ENCODE results near the gene DHRS2. TPM values are rescaled to one million over a fixed set of nuclear protein-coding genes. Genes with fewer than 3 reads are reported as not detected.
"Not testable (repeated sequence)": the region's sequence is repeated elsewhere in the genome, so short reads cannot be mapped to it uniquely, and the experiment has no call there.

Gene DHRS2
- total and polyA plus RNA-seq, 2 of the 13 experiments (the other 11 are each of a cell fraction or from before 2014, with no cell fraction given): 1,621 to 3,021 TPM

GRCh38 chr14:23689709-23690514 is 53.7 kb downstream of the DHRS2 start (continued):
- peak; percentile 64 for TF ChIP-seq ZNF574 (CRISPR knock-in tag; IDR thresholded peaks at IDR 0.05)
- TF ChIP-seq ZKSCAN8 (CRISPR knock-in tag; IDR thresholded peaks at IDR 0.05; ENCODE audit: borderline replicate concordance): 0 out of 2 replicates have a peak, but pooled peaks have one; percentile 54
- peak; percentile 33; the same call in 1 of the 2 replicates for TF ChIP-seq ARID4A (CRISPR knock-in tag; IDR thresholded peaks at IDR 0.05; ENCODE audit: borderline replicate concordance)
- TF ChIP-seq HOXA9 (CRISPR knock-in tag; IDR thresholded peaks at IDR 0.05; ENCODE audit: borderline replicate concordance): 0 out of 2 replicates have a peak, but pooled peaks have one; percentile 16
- peak; percentile 78 for TF ChIP-seq MED1 (CRISPR knock-in tag; IDR thresholded peaks at IDR 0.05)
- TF ChIP-seq CEBPG (CRISPR knock-in tag; IDR thresholded peaks at IDR 0.05): peak; percentile 89
- peak; percentile 80; the same call in 1 of the 2 replicates for TF ChIP-seq PHF21A (CRISPR knock-in tag; IDR thresholded peaks at IDR 0.05)
- TF ChIP-seq ZNF572 (CRISPR knock-in tag; IDR thresholded peaks at IDR 0.05): 0 out of 2 replicates have a peak, but pooled peaks have one; percentile 26
- TF ChIP-seq ZNF564 (CRISPR knock-in tag; IDR thresholded peaks at IDR 0.05): peak; percentile 86; the same call in 1 of the 2 replicates
- TF ChIP-seq KDM6A (CRISPR knock-in tag; IDR thresholded peaks at IDR 0.05; ENCODE audit: low read depth): peak; percentile 83
- peak in 1 of 2 experiments; percentile 45; a peak in 1 of 4 replicates for TF ChIP-seq HMGXB4 (CRISPR knock-in tag; IDR thresholded peaks at IDR 0.05; ENCODE audit: borderline replicate concordance in 1 of 2, low read depth in 1 of 2)
- TF ChIP-seq ETV5 (CRISPR knock-in tag; IDR thresholded peaks at IDR 0.05; ENCODE audit: borderline replicate concordance): peak; percentile 47
- 0 out of 2 replicates have a peak, but pooled peaks have one; percentile 66 for TF ChIP-seq KDM5B (CRISPR knock-in tag; IDR thresholded peaks at IDR 0.05; ENCODE audit: borderline replicate concordance)
- 0 out of 2 replicates have a peak, but pooled peaks have one; percentile 83 for TF ChIP-seq ZNF230 (CRISPR knock-in tag; IDR thresholded peaks at IDR 0.05)
- peak; percentile 41; the same call in 1 of the 2 replicates for TF ChIP-seq HNF4G (IDR thresholded peaks at IDR 0.05; ENCODE audit: borderline replicate concordance, low read depth, low read length)
- not testable (repeated sequence) for TF ChIP-seq HNF4G (CRISPR knock-in tag; IDR thresholded peaks at IDR 0.05; ENCODE audit: borderline replicate concordance, low read depth); SOX6 (IDR thresholded peaks at IDR 0.05)
- 0 out of 2 replicates have a peak, but pooled peaks have one; percentile 54 for TF ChIP-seq ZBTB42 (CRISPR knock-in tag; IDR thresholded peaks at IDR 0.05)
- peak; percentile 91; the same call in 1 of the 2 replicates for TF ChIP-seq ZNF768 (CRISPR knock-in tag; IDR thresholded peaks at IDR 0.05)
- TF ChIP-seq SOX6 (CRISPR knock-in tag; IDR thresholded peaks at IDR 0.05): peak; percentile 90

Measured in HepG2 (cell line).